ENCODE measurements around the gene MT1E. TPM values are rescaled to one million over a fixed set of nuclear protein-coding genes. Genes with fewer than 3 reads are reported as not detected.

Gene MT1E
- total and polyA plus RNA-seq, 7 donors, result 82.0 to 813 (median 173) TPM

GRCh38 chr16:56593573-56594291, 31.8 kb upstream of the MT1E start:
- no peak for DNase-seq
- Histone ChIP-seq H3K4me3 (no peak overlapping the region), H3K9me3 (no peaks in the 10 kb centered on the region), H3K27ac (no peak overlapping the region), H3K27me3 (peaks cover 9 to 22% (median 14%) of the 10 kb centered on the region in 3 donors), H3K36me3 (no peaks in the 10 kb centered on the region), H3K4me1 (peaks cover 0 to 12% (median 10%) of the 10 kb centered on the region in 4 donors)
- 91 to 94% methylated on average over 6 of the region's 6 CpGs for WGBS, 2 donors
- intact Hi-C loops (cut with DNase I), result no loop called here
- TF ChIP-seq POLR2A (IDR thresholded peaks at IDR 0.05) (no peak), EP300 (IDR thresholded peaks at IDR 0.05) (no peak), POLR2AphosphoS5 (IDR thresholded peaks at IDR 0.05) (no peak), CTCF (IDR thresholded peaks at IDR 0.05) (no peak)

- DNase-seq, result no peak
- Histone ChIP-seq H3K4me1 (peaks cover 0 to 7% (median 6%) of the 10 kb centered on the region in 4 donors), H3K27ac (no peak overlapping the region), H3K9me3 (no peaks in the 10 kb centered on the region), H3K4me3 (no peak overlapping the region), H3K36me3 (no peaks in the 10 kb centered on the region), H3K27me3 (peaks cover 4 to 17% (median 9%) of the 10 kb centered on the region in 3 donors)
- WGBS, 2 donors, result 83 to 91% methylated on average over 5 of the region's 5 CpGs
- TF ChIP-seq EP300 (IDR thresholded peaks at IDR 0.05) (no peak), CTCF (IDR thresholded peaks at IDR 0.05) (no peak), POLR2AphosphoS5 (IDR thresholded peaks at IDR 0.05) (no peak), POLR2A (IDR thresholded peaks at IDR 0.05) (no peak)
- intact Hi-C loops (cut with DNase I), result no loop called here
Observed at GRCh38 chr16:56594292-56594619, 31.3 kb upstream of the MT1E start.

GRCh38 chr16:56600398-56600999, 25.1 kb upstream of the MT1E start:
- 31 to 38% methylated on average over 8 of the region's 8 CpGs for WGBS, 2 donors
- Histone ChIP-seq H3K27me3 (no peaks in the 10 kb centered on the region), H3K27ac (no peak overlapping the region), H3K36me3 (no peaks in the 10 kb centered on the region), H3K9me3 (no peaks in the 10 kb centered on the region), H3K4me1 (peaks cover 0 to 1% (median 0%) of the 10 kb centered on the region in 4 donors), H3K4me3 (no peak overlapping the region)
- DNase-seq, result no peak
- TF ChIP-seq EP300 (IDR thresholded peaks at IDR 0.05) (no peak), CTCF (IDR thresholded peaks at IDR 0.05) (peak in 3 of 4 experiments; percentile 54 to 60 (median 54))
- intact Hi-C loops (cut with DNase I), result loop anchor here (2.0 to 10.0 kb wide), 4 partner anchors 86 to 334 kb away; partner anchors contain the start of genes AMFR and HERPUD1

GRCh38 chr16:56601325-56601724, 24.3 kb upstream of the MT1E start:
- no peak for DNase-seq
- intact Hi-C loops (cut with DNase I), result loop anchor here (2.0 to 10.0 kb wide), 4 partner anchors 87 to 333 kb away; partner anchors contain the start of genes AMFR and HERPUD1
- 72 to 73% methylated on average over 9 of the region's 9 CpGs for WGBS, 2 donors

More at GRCh38 chr16:56601325-56601724, 24.3 kb upstream of the MT1E start:
- Histone ChIP-seq H3K9me3 (no peaks in the 10 kb centered on the region), H3K4me1 (peaks cover 0 to 9% (median 4%) of the 10 kb centered on the region in 4 donors), H3K36me3 (no peaks in the 10 kb centered on the region), H3K4me3 (no peak overlapping the region), H3K27me3 (no peaks in the 10 kb centered on the region), H3K27ac (no peak overlapping the region)
- TF ChIP-seq CTCF (IDR thresholded peaks at IDR 0.05), result no peak
- no peak for TF ChIP-seq POLR2AphosphoS5 (IDR thresholded peaks at IDR 0.05)
- TF ChIP-seq POLR2A (IDR thresholded peaks at IDR 0.05), result no peak
- no peak for TF ChIP-seq EP300 (IDR thresholded peaks at IDR 0.05)
